ENCODE results near the gene ARHGEF37.
A peak's percentile ranks its signal among the peaks of the same experiment; 100 is the strongest.
"Not testable (repeated sequence)": the region's sequence is repeated elsewhere in the genome, so short reads cannot be mapped to it uniquely, and the experiment has no call there.

ARHGEF37 gene

GRCh38 chr5:149581192-149581861 lies at the start of gene ARHGEF37:
TSS of gene ARHGEF37 (plus strand) at chr5:149581498. CDS start at chr5:149597770, 16,272 bp downstream.
- peak within 1 kb of the TSS; percentile 40 for H3K4me3 ChIP-seq (ENCODE audit: low read depth, low read length)

GRCh38 chr5:149532413-149532812 lies 48.9 kb upstream of the ARHGEF37 start:
- H3K4me3 ChIP-seq (ENCODE audit: low read depth, low read length): no peak overlapping the region
- no peak for TF ChIP-seq CTCF (IDR thresholded peaks at IDR 0.05; ENCODE audit: borderline replicate concordance, insufficient read depth, low read depth, low read length)

More at GRCh38 chr5:149581192-149581861, at the start of gene ARHGEF37:
- TF ChIP-seq CTCF (IDR thresholded peaks at IDR 0.05; ENCODE audit: borderline replicate concordance, insufficient read depth, low read depth, low read length): no peak

- not testable (repeated sequence) for H3K4me3 ChIP-seq (ENCODE audit: low read depth, low read length)
Measured at GRCh38 chr5:149535787-149536186, 45.5 kb upstream of the ARHGEF37 start.

GRCh38 chr5:149537374-149537975 lies 43.8 kb upstream of the ARHGEF37 start:
- TF ChIP-seq CTCF (IDR thresholded peaks at IDR 0.05; ENCODE audit: borderline replicate concordance, insufficient read depth, low read depth, low read length): no peak

GRCh38 chr5:149540089-149540488 lies 41.2 kb upstream of the ARHGEF37 start:
- H3K4me3 ChIP-seq (ENCODE audit: low read depth, low read length): no peak overlapping the region
- no peak for TF ChIP-seq CTCF (IDR thresholded peaks at IDR 0.05; ENCODE audit: borderline replicate concordance, insufficient read depth, low read depth, low read length)

More at GRCh38 chr5:149537374-149537975, 43.8 kb upstream of the ARHGEF37 start:
- H3K4me3 ChIP-seq (ENCODE audit: low read depth, low read length): no peak overlapping the region

- no peak overlapping the region for H3K4me3 ChIP-seq (ENCODE audit: low read depth, low read length)
- TF ChIP-seq CTCF (IDR thresholded peaks at IDR 0.05; ENCODE audit: borderline replicate concordance, insufficient read depth, low read depth, low read length): no peak
Measured at GRCh38 chr5:149541893-149542292, 39.4 kb upstream of the ARHGEF37 start.

- no peak overlapping the region for H3K4me3 ChIP-seq (ENCODE audit: low read depth, low read length)
- no peak for TF ChIP-seq CTCF (IDR thresholded peaks at IDR 0.05; ENCODE audit: borderline replicate concordance, insufficient read depth, low read depth, low read length)
Measured at GRCh38 chr5:149543361-149544027, 37.8 kb upstream of the ARHGEF37 start.
